NCI-H226 (cell line): ENCODE results near the gene TBL1XR1.
"Not testable (repeated sequence)": the region's sequence is repeated elsewhere in the genome, so short reads cannot be mapped to it uniquely, and the experiment has no call there.

Experiments
- DNase-seq: peaks from one replicate; pipeline ENCODE4 v3.0.0-alpha.2; 2015

Gene TBL1XR1

DNA sequence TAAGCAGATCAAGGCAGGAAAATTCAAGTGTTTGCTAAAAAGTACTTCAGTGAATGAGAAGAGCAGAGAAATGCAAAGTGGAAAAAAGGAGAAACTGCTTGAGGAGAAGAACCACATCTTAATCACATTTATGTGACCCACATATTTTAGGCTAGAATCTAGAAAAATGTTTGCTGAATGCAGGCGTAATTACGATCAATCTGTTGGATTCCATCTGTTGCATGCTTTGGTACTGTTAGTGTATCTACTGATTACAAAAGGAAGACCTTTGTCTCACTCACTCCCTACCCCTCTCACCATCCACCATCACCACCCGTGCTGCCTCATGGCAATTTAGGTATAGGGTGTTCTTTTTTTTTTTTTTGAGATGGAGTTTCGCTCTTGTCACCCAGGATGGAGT, 9.7 kb upstream of the TBL1XR1 start:
- no peak for DNase-seq

DNA sequence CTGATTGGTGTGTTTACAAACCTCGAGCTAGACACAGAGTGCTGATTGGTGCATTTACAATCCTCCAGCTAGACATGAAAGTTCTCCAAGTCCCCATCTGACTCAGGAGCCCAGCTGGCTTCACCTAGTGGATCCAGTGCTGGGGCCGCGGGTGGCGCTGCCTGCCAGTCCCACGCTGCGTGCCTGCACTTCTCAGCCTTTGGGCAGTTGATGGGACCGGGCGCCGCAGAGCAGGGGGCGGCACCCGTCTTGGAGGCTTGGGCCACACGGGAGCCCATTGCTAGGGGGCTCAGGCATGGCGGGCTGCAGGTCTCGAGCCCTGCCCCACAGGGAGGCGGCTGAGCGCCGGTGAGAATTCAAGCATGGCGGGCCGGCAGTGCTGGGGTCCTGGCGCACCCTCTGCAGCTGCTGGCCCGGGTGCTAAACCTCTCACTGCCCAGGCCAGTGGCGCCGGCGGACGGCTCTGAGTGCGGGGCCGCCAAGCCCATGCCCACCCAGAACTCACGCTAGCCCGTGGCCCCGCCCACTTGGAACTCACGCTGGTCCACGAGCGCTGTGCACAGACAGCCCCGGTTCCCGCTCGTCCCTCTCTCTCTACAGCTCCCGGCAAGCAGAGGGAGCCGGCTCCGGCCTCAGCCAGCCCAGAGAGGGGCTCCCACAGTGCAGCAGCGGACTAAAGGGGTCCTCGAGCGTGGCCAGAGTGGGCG, 6.6 kb upstream of the TBL1XR1 start:
- DNase-seq, result no peak

- not testable (repeated sequence) for DNase-seq
These were observed 5.7 kb upstream of the TBL1XR1 start for GRCh38 chr3:177203016-177203415.

GRCh38 chr3:177201700-177202397, 4.6 kb upstream of the TBL1XR1 start:
- DNase-seq, result no peak

DNA sequence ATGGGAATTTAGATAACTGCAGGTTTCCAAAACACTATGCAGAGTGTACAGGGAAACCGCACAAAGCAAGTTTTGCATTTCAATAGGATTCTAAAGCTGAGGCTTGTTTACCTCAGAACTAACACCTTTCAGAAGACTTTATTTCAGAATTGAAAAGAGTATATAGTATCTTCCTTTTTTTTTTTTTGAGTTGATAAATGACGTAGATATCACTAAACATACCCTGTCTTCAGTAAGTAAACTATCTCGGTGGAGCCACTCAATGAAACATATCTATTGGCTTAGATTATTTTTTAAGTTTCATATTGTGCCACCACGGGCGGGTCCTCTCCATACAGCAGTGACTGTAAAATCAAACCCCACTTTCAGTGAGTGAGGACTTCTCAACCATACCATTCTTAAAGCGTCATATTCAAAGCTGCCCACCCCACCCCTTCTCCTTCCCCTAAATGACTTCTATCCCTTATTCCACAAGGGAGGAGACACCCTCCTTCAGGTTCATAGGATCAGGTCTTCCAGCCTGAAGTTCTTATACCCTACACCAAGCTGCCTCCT, 2.0 kb upstream of the TBL1XR1 start:
- no peak for DNase-seq

DNA sequence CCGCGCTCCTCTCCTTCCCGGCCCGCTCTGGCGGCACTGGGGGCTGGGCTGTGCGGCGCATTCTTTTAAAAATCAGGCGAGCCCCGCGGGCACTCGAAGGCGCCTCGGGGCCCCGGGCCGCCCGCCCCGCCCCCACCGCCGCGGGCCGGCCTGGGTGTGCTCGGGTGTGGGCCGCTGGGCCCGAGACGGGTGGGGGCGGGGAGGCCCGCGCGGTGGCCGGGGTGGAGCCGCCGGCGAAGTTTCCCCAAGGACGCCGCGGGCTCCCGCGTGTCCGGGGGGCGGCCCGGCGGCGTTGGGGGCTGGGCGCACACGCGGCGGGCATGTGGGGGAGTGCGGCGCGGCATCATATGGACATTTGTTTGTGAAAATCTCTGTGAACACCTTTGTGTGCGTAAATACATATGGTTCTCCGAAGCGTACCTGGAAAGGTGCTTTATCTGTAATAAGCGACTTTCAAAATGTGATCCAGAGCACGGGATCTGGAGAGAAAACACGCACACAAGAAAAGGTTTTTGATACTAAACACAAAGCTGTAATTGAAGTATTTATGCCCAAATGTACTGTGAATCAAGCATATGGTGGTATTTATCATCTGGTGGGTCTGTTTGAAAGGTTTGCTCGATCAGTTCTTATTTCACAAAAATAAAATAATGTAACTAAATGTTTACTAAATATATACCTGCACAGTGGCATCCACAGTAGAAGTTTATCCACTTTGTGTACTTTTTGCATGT, 612 bp upstream of the TBL1XR1 start:
- no peak for DNase-seq

- DNase-seq, result no peak
These were observed 734 bp downstream of the TBL1XR1 start for GRCh38 chr3:177196456-177197040.

DNA sequence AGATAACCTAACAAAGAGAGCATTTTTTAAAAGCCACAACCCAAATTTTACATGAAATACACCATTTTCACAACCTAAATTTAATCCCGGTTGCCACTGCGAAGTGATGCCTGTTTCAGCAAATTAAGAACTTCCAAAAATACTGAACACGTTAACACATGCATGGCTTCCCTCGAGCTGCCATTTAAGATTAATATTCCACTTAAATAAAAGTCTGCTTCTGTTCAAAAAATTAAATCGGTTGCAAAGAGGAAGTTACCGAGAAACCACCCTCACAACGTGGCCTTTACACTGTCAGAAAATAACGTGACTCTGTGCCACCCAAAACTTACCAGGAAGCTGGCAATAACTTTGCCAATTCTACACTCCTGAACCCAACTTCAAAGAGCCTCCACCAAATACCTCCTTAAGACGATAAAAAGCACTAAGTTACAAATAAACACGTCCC, 1.2 kb downstream of the TBL1XR1 start:
- DNase-seq, result no peak

DNA sequence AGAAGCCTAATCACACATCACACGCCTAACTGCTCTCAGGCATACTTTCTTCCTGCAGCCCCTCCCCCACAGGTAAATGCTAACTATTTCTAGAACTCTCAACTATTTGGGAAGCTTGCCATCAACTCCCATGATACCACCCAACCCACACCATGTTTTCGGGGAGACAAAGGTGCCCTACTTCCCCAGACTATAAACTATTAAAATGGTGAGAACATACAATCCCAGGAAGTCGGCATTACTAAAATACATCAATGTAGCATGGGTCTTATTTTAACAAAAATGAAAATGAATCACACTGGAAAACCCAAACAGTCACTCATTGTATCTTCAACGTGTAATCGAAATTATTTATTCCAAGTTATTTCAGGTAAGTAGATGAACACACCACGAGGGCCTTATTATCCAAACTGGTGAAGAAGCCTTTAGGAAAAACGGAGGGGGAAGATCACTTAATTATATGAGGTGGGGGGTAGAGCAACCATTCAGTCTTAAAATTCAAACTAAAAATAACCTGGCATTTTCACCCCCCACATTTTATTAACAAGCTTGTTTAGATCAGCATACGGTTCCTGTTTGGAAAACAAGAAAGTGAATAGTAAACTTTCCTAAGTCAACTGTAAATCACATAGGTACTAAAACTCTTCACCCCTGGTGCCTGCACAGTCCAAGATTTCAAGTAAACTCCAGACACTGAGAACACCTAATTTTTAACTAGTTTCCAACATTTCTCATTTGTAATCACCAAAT, 1.9 kb downstream of the TBL1XR1 start:
- peak; percentile 24 for DNase-seq

GRCh38 chr3:177194299-177194698, 3.0 kb downstream of the TBL1XR1 start:
- no peak for DNase-seq

DNA sequence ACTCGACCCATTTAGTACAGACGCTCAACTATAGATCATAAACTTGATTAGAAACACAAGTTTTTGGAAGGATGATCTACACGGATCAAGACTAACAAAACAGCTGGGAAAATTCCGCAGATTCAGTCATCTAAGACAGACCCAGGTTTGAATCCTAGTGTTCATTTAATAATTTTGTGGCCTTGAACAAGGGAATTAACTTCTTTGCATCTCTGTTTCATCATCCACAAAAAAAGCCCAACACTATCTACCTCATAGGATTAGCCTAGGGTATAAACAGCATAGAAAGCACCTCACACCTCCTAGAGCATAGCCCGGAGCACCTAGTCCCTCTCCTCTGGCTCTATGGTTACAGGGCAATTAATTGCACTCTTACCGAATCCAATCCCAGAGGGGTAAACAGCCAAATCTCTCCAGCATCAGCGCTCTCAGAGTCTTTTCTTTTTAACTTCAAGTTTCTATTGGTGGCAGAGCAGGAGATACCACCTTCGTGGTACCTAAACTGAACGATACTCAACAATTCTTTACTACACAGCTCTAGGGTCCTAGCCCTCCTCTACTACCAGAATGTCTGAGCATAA, 3.5 kb downstream of the TBL1XR1 start:
- no peak for DNase-seq

DNA sequence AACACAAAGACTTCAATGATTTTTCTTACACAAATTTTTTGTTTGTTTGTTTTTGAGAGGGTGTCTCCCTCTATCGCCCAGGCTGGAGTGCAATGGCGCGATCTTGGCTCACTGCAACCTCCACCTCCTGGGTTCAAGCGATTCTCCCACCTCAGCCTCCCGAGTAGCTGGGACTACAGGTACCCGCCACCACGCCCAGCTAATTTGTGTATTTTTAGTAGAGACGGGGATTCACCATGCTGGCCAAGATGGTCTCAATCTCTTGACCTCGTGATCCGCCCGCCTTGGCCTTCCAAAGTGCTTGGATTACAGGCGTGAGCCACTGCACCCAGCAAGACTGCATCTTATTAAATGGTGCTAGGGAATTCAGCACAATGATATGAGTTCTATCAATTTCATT, 4.0 kb downstream of the TBL1XR1 start:
- DNase-seq, result not testable (repeated sequence)

DNA sequence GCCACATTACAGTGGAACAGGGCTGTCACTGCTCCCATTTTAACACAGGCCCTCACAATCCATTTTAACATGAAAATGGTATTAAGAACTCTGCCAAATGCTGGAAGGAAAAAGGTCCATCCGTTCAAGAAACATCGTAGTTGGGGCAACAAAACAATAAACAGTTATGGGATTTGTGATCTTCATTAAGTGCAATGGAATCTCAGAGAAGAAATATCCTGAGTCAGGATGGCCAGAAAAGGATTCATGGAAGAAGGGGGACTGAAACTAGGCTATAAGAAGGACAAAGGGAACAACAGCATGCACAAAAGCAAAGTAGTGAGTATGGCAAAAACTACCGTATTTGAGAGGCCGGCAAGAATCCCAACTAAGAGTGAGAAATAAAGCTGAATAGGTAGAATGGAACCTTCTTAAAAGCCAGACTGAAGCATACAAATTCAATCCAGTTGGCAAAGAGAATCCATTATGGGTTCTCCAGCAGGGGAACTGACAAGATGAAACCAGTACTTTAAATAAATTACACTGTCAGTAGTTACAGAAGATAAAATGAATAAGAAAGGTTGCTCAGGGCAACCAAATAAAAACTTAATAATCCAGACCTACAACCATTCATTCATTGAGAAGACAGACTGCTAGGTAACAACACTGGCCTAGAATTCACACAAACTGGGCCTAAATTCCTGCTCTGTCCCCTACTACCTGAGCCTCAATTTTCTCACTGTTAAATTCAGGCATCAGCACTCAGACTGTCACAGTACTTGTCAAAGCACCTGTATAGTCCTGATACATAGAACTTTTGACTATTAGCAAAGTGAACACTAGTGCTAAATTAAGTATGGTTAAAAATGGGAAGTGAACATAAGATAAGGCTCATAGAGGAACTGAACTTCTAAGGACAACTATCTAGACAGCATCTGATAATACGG, 6.3 kb downstream of the TBL1XR1 start:
- no peak for DNase-seq

DNA sequence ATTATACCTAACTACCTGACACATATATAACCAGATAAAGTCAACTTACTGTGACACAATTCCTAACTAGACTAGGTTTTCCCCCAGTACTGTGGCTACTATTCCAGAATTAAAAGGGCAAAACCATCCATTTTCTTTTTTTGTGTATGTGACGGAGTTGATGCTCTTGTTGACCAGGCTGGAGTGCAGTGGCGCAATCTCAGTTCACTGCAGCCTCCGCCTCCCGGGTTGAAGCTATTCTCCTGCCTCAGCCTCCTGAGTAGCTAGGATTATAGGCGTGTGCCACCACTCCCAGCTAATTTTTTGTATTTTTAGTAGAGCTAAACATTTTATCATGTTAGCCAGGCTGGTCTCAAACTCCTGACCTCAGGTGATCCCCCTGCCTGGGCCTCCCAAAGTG, 7.1 kb downstream of the TBL1XR1 start:
- not testable (repeated sequence) for DNase-seq

- DNase-seq, result not testable (repeated sequence)
These were observed 9.0 kb downstream of the TBL1XR1 start for GRCh38 chr3:177188325-177188724.

GRCh38 chr3:177186306-177186705, 11.0 kb downstream of the TBL1XR1 start:
- no peak for DNase-seq

DNA sequence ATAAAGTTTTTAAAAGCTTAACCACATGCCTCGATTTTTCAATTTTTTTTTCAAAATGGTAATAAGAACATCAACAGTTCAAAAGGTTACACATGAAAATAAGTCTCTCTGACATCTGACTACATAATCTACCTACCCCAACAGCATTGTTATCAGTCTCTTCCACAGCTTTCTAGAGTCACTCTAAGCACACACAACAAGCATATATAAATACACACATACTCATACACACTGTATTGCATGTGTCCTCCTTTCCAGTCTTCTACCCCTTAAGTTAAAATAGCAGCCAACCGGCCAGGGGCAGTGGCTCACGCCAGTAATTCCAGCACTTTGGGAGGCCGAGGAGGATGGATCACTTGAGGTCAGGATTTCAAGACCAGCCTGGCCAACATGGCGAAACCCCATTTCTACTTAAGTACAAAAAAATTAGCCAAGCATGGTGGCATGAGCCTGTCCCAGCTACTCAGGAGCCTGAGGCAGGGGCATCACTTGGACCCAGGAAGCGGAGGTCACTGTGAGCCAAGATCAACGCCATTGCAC, 12.2 kb downstream of the TBL1XR1 start:
- no peak for DNase-seq

DNA sequence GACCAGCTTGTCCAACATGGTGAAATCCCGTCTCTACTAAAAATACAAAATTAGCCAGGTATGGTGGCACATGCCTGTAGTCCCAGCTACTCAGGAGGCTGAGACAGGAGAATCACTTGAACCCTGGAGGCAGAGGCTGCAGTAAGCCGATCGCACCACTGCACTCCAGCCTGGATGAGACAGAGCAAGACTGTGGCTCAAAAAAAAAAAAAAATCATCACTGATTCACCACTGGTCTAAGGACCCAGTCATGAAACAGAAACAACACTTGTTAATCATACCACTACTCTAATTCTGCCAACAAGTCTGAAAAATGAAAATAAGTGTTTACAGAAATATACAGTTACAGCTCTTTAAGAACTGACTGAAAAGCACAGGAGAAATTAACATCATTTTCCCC, 12.7 kb downstream of the TBL1XR1 start:
- DNase-seq, result not testable (repeated sequence)

GRCh38 chr3:177182352-177182751, 14.9 kb downstream of the TBL1XR1 start:
- no peak for DNase-seq

DNA sequence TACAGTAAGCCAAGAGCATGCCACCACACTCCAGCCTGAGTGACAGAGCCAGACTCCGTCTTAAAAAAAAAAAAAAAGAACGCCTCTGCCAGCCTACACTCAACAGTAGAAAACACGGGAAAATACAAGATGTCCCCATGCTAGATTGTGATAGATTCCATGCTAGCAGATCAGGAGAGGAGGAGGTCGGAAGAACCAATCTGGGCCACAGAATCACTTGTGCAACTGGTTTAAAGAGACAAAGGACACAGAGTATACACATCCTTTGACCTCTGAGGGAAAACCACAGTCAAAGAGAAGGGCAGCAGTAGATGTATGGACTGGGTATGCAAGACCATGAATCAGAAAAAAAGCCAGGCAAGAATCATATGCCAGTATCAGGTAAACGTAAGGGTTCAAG, 15.9 kb downstream of the TBL1XR1 start:
- DNase-seq, result no peak

GRCh38 chr3:177180506-177180905, 16.8 kb downstream of the TBL1XR1 start:
- no peak for DNase-seq
